GM20000 (cell line): Measurements from ENCODE around the gene KCTD17.

Experiments
- DNase-seq: peaks from one replicate; pipeline ENCODE4 v3.0.0; 2012; ENCODE audit warnings: low spot score
- CTCF ChIP-seq: IDR thresholded peaks from 2 replicates; pipeline ENCODE4 v1.5.1; 2012; ENCODE audit warnings: mild to moderate bottlenecking, control low read depth; ENCODE audit errors: extremely low read depth, missing control alignments

KCTD17 gene

GRCh38 chr22:37101311-37102066 is 49.9 kb downstream of the KCTD17 start:
- TF ChIP-seq CTCF, result no peak
- DNase-seq, result no peak

GRCh38 chr22:37103151-37103550 is 51.6 kb downstream of the KCTD17 start:
- TF ChIP-seq CTCF, result no peak
- no peak for DNase-seq

- no peak for DNase-seq
- TF ChIP-seq CTCF, result no peak
These were observed 52.3 kb downstream of the KCTD17 start for GRCh38 chr22:37103656-37104452.

GRCh38 chr22:37105154-37105553 is 53.6 kb downstream of the KCTD17 start:
- TF ChIP-seq CTCF, result no peak
- no peak for DNase-seq

- DNase-seq, result no peak
- no peak for TF ChIP-seq CTCF
These were observed 54.4 kb downstream of the KCTD17 start for GRCh38 chr22:37105990-37106389.

GRCh38 chr22:37107816-37108621 is 56.5 kb downstream of the KCTD17 start:
- no peak for DNase-seq
- no peak for TF ChIP-seq CTCF
